ENCODE results near the gene CNTN5. TPM values are rescaled to one million over a fixed set of nuclear protein-coding genes. Genes with fewer than 3 reads are reported as not detected.

The CNTN5 gene
- total RNA-seq, 1 donor from 2014 or later, result 1.6 TPM

GRCh38 chr11:99766811-99767210 is 746.1 kb downstream of the CNTN5 start:
- H3K4me1 Mint-ChIP-seq (ENCODE audit: low read depth, unreplicated experiment), result no peaks in the 10 kb centered on the region
- no peaks in the 10 kb centered on the region for H3K36me3 Mint-ChIP-seq (ENCODE audit: unreplicated experiment)
- TF ChIP-seq, protein P1, sequence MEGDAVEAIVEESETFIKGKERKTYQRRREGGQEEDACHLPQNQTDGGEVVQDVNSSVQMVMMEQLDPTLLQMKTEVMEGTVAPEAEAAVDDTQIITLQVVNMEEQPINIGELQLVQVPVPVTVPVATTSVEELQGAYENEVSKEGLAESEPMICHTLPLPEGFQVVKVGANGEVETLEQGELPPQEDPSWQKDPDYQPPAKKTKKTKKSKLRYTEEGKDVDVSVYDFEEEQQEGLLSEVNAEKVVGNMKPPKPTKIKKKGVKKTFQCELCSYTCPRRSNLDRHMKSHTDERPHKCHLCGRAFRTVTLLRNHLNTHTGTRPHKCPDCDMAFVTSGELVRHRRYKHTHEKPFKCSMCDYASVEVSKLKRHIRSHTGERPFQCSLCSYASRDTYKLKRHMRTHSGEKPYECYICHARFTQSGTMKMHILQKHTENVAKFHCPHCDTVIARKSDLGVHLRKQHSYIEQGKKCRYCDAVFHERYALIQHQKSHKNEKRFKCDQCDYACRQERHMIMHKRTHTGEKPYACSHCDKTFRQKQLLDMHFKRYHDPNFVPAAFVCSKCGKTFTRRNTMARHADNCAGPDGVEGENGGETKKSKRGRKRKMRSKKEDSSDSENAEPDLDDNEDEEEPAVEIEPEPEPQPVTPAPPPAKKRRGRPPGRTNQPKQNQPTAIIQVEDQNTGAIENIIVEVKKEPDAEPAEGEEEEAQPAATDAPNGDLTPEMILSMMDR (IDR thresholded peaks at IDR 0.05; ENCODE audit: partially characterized antibody, unreplicated experiment), result no peak
- H3K9me3 Mint-ChIP-seq (ENCODE audit: unreplicated experiment), result no peaks in the 10 kb centered on the region
- no peak for DNase-seq
- no peak overlapping the region for H3K27ac Mint-ChIP-seq (ENCODE audit: unreplicated experiment)
- no peaks in the 10 kb centered on the region for H3K27me3 Mint-ChIP-seq (ENCODE audit: unreplicated experiment)
- no peak overlapping the region for H3K4me3 Mint-ChIP-seq (ENCODE audit: unreplicated experiment)

GRCh38 chr11:99773646-99774045 is 752.9 kb downstream of the CNTN5 start:
- DNase-seq, result no peak
- H3K27me3 Mint-ChIP-seq (ENCODE audit: unreplicated experiment), result peaks cover 1% of the 10 kb centered on the region
- H3K36me3 Mint-ChIP-seq (ENCODE audit: unreplicated experiment), result no peaks in the 10 kb centered on the region
- no peaks in the 10 kb centered on the region for H3K9me3 Mint-ChIP-seq (ENCODE audit: unreplicated experiment)
- H3K27ac Mint-ChIP-seq (ENCODE audit: unreplicated experiment), result no peak overlapping the region
- TF ChIP-seq, protein P1 (IDR thresholded peaks at IDR 0.05; ENCODE audit: partially characterized antibody, unreplicated experiment), result no peak
- peaks cover 2% of the 10 kb centered on the region for H3K4me1 Mint-ChIP-seq (ENCODE audit: low read depth, unreplicated experiment)
- no peak overlapping the region for H3K4me3 Mint-ChIP-seq (ENCODE audit: unreplicated experiment)

- Mint-ChIP-seq H3K9me3 (ENCODE audit: unreplicated experiment) (peaks cover under 1% of the 10 kb centered on the region), H3K27ac (ENCODE audit: unreplicated experiment) (no peak overlapping the region), H3K4me3 (ENCODE audit: unreplicated experiment) (no peak overlapping the region), H3K4me1 (ENCODE audit: low read depth, unreplicated experiment) (no peaks in the 10 kb centered on the region), H3K27me3 (ENCODE audit: unreplicated experiment) (no peaks in the 10 kb centered on the region), H3K36me3 (ENCODE audit: unreplicated experiment) (no peaks in the 10 kb centered on the region)
- TF ChIP-seq, protein P1 (IDR thresholded peaks at IDR 0.05; ENCODE audit: partially characterized antibody, unreplicated experiment), result no peak
- DNase-seq, result no peak
These were observed 760.3 kb downstream of the CNTN5 start for GRCh38 chr11:99781074-99781473.

DNA sequence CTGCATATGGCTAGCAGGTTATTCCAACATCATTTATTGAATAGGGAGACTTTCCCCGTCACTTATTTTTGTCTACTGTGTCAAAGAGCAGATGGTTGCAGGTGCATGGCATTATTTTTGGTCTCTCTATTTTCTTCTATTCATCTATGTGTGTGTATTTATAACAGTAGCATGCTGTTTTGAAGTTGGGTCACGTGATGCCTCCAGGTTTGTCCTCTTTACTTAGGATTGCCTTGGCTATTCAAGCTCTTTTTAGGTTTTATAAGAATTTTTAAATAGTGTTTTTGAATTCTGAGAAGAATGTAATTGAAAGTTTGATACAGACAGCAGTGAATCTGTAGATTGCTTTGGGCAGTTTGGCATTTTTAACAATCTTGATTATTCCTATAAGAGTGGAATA is 770.6 kb downstream of the CNTN5 start:
- H3K27ac Mint-ChIP-seq (ENCODE audit: unreplicated experiment), result no peak overlapping the region
- no peaks in the 10 kb centered on the region for H3K36me3 Mint-ChIP-seq (ENCODE audit: unreplicated experiment)
- TF ChIP-seq, protein P1 (IDR thresholded peaks at IDR 0.05; ENCODE audit: partially characterized antibody, unreplicated experiment), result no peak
- H3K4me1 Mint-ChIP-seq (ENCODE audit: low read depth, unreplicated experiment), result no peaks in the 10 kb centered on the region
- H3K27me3 Mint-ChIP-seq (ENCODE audit: unreplicated experiment), result peaks cover 1% of the 10 kb centered on the region
- peaks cover 1% of the 10 kb centered on the region for H3K9me3 Mint-ChIP-seq (ENCODE audit: unreplicated experiment)
- H3K4me3 Mint-ChIP-seq (ENCODE audit: unreplicated experiment), result no peak overlapping the region
- DNase-seq, result no peak

GRCh38 chr11:99795999-99796398 is 775.2 kb downstream of the CNTN5 start:
- Mint-ChIP-seq H3K9me3 (ENCODE audit: unreplicated experiment) (no peaks in the 10 kb centered on the region), H3K4me3 (ENCODE audit: unreplicated experiment) (no peak overlapping the region), H3K27ac (ENCODE audit: unreplicated experiment) (no peak overlapping the region), H3K4me1 (ENCODE audit: low read depth, unreplicated experiment) (no peaks in the 10 kb centered on the region), H3K27me3 (ENCODE audit: unreplicated experiment) (peaks cover 1% of the 10 kb centered on the region), H3K36me3 (ENCODE audit: unreplicated experiment) (no peaks in the 10 kb centered on the region)
- TF ChIP-seq, protein P1 (IDR thresholded peaks at IDR 0.05; ENCODE audit: partially characterized antibody, unreplicated experiment), result no peak
- no peak for DNase-seq
